Activated naive CD8-positive, alpha-beta T cell treated with anti-CD3 and anti-CD28 coated beads, Interleukin-2, amount 50 U/mL, for 24 hours (primary cell): Measurements from ENCODE around the gene LCAT.

Experiments used
- ATAC-seq: fragments of 150-1000 bp; cut with Tn5 transposase; one replicate; pipeline ENCODE4 v1.10.0; 2021
- DNase-seq: peaks from one replicate; pipeline ENCODE4 v3.0.0; 2021
- H3K27ac Mint-ChIP-seq: one replicate; pipeline ENCODE4 v1.8.0; 2021; ENCODE audit warnings: mild to moderate bottlenecking, mixed read lengths
- H3K27me3 Mint-ChIP-seq: one replicate; pipeline ENCODE4 v1.8.0; 2021; ENCODE audit warnings: mixed read lengths
- H3K36me3 Mint-ChIP-seq: one replicate; pipeline ENCODE4 v1.8.0; 2021; ENCODE audit warnings: low read depth, mixed read lengths
- H3K4me1 Mint-ChIP-seq: one replicate; pipeline ENCODE4 v1.8.0; 2021; ENCODE audit warnings: mixed read lengths
- H3K4me3 Mint-ChIP-seq: one replicate; pipeline ENCODE4 v1.8.0; 2021; ENCODE audit warnings: mild to moderate bottlenecking, moderate library complexity, mixed read lengths
- H3K9me3 Mint-ChIP-seq: one replicate; pipeline ENCODE4 v1.8.0; 2021; ENCODE audit warnings: mixed read lengths

Gene LCAT, protein sequence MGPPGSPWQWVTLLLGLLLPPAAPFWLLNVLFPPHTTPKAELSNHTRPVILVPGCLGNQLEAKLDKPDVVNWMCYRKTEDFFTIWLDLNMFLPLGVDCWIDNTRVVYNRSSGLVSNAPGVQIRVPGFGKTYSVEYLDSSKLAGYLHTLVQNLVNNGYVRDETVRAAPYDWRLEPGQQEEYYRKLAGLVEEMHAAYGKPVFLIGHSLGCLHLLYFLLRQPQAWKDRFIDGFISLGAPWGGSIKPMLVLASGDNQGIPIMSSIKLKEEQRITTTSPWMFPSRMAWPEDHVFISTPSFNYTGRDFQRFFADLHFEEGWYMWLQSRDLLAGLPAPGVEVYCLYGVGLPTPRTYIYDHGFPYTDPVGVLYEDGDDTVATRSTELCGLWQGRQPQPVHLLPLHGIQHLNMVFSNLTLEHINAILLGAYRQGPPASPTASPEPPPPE

DNA sequence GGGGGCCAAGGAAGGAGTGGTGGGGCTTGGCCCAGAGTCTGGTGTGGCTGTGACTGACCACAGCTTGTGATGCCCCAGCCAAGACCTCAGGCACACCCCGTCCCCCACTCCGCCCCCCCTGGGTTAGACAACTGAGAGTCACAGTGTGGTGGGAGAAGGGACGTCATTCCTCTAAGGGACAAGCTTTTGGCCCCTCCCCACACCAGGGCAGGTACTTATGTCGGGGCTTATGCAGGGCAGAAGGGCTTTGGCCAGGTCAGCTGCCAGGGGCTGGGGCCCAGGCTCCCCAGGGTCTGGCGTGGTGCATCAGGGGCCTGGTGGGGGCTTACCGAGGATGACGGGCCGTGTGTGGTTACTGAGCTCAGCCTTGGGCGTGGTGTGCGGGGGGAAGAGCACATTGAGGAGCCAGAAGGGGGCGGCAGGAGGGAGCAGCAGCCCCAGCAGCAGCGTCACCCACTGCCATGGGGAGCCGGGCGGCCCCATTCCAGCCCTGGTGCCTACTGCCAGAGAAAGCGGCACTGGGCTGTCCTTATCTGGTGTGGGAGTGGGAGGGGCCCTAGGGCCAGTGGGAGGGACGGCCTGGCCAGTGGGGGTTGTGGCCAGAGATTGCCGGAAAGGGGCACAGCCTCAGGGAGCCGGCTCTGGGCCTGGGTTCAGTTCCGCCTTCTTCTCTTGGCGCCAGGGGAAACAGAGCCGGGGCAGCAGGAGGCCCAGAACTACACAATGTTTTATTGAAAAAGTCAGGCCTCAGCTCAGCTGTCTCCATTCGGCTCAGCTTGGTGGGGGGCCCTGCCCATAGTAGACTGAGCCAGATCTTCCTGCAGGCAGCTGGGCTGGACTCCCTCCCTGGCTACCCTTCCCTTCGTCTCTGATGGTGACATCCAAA lies at the start of gene LCAT:
LCAT (minus strand) TSS at position 502 of the 886 bp plus-strand sequence; CDS start at position 483, 19 bp downstream.
- no peaks in the 10 kb centered on the region for H3K9me3 Mint-ChIP-seq
- no peak within 1 kb of the TSS for H3K4me3 Mint-ChIP-seq
- peaks cover 24% of the 10 kb centered on the region for H3K4me1 Mint-ChIP-seq
- no peak for ATAC-seq
- no peaks in the 10 kb centered on the region for H3K27me3 Mint-ChIP-seq
- no peak for DNase-seq
- no peak within 1 kb of the TSS for H3K27ac Mint-ChIP-seq
- H3K36me3 Mint-ChIP-seq = peaks cover 2% of the 10 kb centered on the region

DNA sequence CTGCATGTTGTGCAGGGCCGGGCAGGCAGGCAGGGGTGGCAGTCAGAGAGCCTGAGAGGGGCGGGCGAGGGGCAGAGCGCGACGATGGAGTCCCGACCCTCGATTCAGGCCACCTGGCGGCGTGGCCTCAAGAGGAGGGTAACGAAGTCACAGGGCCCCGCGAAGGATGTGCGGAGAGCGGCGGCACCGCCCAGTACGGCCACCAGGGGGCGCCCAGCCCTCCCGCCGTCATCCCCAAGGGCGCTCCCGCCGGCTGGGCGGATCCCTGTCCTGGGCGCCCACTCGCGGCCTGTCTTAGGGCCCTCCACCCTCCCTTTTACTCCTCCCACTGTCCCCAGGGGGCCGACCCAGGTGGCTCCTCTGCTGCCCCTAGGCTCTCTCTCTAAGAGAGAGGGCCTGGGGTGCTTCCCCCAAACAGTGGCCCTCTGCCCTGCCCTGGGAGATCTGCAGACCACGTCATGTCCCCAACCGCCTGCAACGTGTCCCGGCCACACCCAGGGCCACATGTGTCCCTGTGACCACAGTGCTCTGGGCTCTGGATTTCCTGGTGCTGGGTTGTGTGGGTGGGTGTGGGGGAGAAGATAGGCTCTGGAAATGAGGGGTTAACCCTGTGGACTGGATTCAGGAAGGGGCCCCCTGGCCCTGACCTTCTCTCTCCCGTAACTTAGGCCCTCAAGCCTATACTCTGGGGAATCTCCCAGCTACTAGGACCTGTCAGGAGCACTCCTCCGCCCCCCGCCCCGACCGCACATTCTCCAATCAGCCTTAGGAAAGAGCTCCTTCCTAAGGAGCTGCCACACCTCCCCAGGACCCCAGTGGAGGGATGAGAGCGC lies 49.5 kb upstream of the LCAT start:
- Mint-ChIP-seq H3K36me3 (no peaks in the 10 kb centered on the region), H3K27ac (peak overlapping the region; percentile 89), H3K4me3 (peak overlapping the region; percentile 66), H3K27me3 (no peaks in the 10 kb centered on the region), H3K9me3 (no peaks in the 10 kb centered on the region), H3K4me1 (peaks cover 44% of the 10 kb centered on the region)
- ATAC-seq = peak; percentile 86
- peak; percentile 90 for DNase-seq

DNA sequence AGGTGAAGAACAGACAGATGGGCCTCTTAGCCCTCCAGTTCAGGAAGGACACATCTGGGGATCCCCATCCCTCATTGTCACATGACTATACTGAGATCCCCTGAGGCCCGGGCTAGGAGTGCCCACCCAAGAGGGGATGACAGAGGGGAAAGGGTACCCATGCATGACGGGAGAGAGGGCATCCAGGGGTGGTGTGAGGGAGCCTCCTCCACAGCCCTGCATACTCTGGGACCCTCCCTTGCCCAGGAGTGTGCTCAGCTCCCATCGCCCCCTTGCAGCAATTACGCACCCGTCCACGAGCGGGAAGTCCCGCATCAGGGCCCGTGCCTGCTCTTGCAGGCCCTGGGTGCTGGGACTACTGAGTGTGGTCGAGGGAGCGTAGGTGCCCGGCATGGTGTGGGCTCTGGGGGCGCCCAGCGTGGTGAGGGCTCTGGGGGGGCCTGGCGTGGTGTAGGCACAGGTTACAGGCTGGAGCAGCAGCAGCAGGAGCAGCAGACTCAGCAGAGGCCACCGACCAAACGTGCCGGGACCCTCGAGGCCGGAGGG lies 48.8 kb upstream of the LCAT start:
- H3K27ac Mint-ChIP-seq = no peak overlapping the region
- ATAC-seq = no peak
- no peaks in the 10 kb centered on the region for H3K27me3 Mint-ChIP-seq
- H3K9me3 Mint-ChIP-seq = no peaks in the 10 kb centered on the region
- no peak overlapping the region for H3K4me3 Mint-ChIP-seq
- H3K36me3 Mint-ChIP-seq = no peaks in the 10 kb centered on the region
- H3K4me1 Mint-ChIP-seq = peaks cover 41% of the 10 kb centered on the region
- no peak for DNase-seq

DNA sequence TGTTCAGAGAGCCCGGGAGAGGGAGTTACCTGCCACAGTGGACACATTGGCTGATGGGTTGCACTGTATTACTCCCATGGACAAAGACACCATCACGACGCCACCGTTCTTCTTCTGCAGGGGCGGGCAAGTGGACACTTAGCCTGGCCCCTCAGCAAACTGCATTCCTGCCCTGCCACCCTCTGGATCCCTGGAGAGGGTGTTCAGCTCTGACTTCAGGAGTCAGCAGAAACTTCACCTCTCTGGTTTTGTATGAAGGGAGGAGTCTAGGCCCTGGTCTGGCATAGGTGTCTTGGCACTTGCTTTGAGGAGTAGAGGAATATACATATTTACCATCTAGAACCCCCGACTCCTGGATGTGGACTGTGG lies 46.1 kb upstream of the LCAT start:
- Mint-ChIP-seq H3K27ac (peak overlapping the region; percentile 1), H3K4me3 (no peak overlapping the region), H3K36me3 (no peaks in the 10 kb centered on the region), H3K27me3 (no peaks in the 10 kb centered on the region), H3K9me3 (no peaks in the 10 kb centered on the region), H3K4me1 (peaks cover 25% of the 10 kb centered on the region)
- DNase-seq = no peak
- no peak for ATAC-seq

DNA sequence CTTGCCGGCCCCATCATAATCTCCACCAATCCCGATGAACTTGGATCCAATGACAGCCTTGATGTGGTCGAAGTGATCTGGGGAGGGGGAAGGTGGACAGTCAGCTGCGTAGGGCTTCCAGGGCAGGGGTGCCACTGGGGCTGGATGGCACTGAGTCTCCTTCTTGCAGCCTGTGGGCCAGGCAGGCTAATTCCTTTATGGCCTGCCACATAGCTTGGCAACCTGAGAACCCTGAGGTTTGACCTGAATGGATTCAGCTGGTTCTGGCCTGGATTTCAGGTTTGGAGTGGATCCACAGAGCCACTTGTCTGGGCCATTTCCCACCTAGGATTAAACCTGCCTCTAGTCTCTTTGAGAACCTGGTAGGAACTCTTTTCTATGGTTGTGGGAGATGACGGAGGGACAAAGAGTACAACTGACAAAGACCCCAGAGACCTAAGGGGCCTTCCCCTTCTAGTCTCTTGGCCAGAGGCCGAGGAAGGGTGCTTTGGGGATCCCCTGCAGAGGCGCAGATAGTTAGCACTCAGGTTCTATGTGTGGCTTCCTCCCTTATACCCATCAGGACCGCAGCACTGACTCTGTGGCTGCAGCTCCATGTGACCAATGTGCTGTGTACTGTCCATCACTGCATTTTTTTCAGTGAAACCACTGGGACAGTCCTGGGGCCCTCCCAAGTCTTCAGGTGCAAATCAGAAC lies 45.5 kb upstream of the LCAT start:
- DNase-seq (no peak), ATAC-seq (no peak)
- Mint-ChIP-seq H3K4me1 (peaks cover 27% of the 10 kb centered on the region), H3K36me3 (no peaks in the 10 kb centered on the region), H3K27ac (no peak overlapping the region), H3K9me3 (no peaks in the 10 kb centered on the region), H3K27me3 (no peaks in the 10 kb centered on the region), H3K4me3 (no peak overlapping the region)

DNA sequence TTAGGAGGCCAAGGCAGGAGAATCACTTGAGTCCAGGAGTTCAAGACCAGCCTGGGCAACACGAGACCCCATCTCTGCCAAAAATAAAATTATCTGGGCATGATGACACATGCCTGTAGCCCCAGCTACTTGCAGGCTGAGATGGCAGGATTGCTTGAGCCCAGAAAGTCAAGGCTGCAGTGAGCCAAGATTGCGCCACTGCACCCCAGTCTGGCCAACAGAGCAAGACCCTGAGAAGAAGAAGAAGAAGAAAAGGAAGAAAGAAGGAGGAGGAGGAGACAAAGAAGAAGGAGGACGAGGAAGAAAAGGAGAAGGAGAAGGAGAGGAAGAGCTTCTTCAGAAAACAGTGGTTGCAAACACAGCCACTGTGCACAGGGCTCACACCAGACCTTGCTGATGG lies 44.8 kb upstream of the LCAT start:
- Mint-ChIP-seq H3K9me3 (no peaks in the 10 kb centered on the region), H3K27me3 (no peaks in the 10 kb centered on the region), H3K4me3 (no peak overlapping the region), H3K36me3 (no peaks in the 10 kb centered on the region), H3K4me1 (peaks cover 30% of the 10 kb centered on the region), H3K27ac (peak overlapping the region; percentile 74)
- no peak for DNase-seq
- no peak for ATAC-seq

DNA sequence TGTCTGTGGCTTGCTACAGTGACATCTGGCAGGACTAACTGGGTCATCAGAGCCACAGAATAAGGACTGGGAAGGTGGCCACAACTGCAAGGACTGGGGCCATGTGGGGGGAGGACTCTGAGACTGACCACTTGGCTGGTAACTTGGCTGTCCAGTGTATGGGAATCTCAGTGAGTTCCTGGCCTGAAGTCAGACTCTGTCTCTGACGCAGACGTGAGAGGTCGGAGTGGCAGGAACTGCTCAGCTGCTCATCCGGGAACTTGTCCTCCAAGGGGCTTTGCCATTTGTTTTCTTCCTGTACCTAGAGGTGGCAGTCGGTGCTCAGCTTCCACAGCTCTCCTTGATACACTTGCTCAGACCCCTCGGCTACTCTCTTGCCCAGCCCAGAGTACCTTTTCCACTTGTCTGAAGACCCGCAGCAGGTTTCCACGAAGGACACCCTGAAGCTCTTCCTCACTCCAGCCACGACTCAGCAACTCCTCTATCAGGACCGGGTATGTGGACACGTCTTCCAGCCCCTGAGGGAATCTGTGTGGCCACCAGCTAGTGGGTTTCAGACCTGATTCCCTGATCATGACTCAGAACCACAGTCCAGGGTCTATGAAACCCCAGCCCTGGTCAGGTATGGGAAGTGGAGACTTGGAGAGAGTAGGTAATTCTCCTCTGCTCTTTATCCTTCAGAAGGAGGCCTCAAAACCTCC lies 43.7 kb upstream of the LCAT start:
- Mint-ChIP-seq H3K4me3 (no peak overlapping the region), H3K27me3 (no peaks in the 10 kb centered on the region)
- no peak for ATAC-seq

DNA sequence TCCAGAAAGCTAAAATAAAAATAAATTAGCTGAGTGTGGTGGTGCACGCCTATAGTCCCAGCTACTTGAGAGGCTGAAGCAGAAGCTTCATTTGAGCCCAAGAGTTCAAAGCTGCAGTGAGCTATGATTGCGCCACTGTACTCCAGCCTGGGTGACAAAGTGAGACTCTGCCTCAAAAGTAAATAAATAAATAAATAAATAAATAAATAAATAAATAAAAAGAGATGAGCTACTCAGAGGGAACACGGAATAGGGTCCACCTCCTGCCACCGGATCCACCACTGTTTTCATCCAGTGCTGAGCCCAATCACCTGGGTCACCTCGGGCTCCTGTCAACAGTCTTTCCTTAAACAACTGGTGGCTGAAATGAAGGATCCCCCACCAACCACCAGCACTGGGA lies 43.0 kb upstream of the LCAT start:
- Mint-ChIP-seq H3K4me1 (peaks cover 26% of the 10 kb centered on the region), H3K36me3 (no peaks in the 10 kb centered on the region), H3K27me3 (no peaks in the 10 kb centered on the region), H3K4me3 (no peak overlapping the region), H3K27ac (no peak overlapping the region), H3K9me3 (no peaks in the 10 kb centered on the region)
- DNase-seq (no peak), ATAC-seq (no peak)

More for the DNA sequence above, 43.7 kb upstream of the LCAT start:
- Mint-ChIP-seq H3K27ac (no peak overlapping the region), H3K9me3 (no peaks in the 10 kb centered on the region), H3K36me3 (no peaks in the 10 kb centered on the region), H3K4me1 (peaks cover 30% of the 10 kb centered on the region)
- no peak for DNase-seq

GRCh38 chr16:67982011-67982696 lies 38.2 kb upstream of the LCAT start:
- Mint-ChIP-seq H3K9me3 (no peaks in the 10 kb centered on the region), H3K36me3 (no peaks in the 10 kb centered on the region), H3K4me3 (no peak overlapping the region), H3K27me3 (no peaks in the 10 kb centered on the region), H3K27ac (no peak overlapping the region), H3K4me1 (peaks cover 28% of the 10 kb centered on the region)
- DNase-seq (no peak), ATAC-seq (no peak)

- DNase-seq (no peak), ATAC-seq (no peak)
- Mint-ChIP-seq H3K27me3 (no peaks in the 10 kb centered on the region), H3K4me1 (peaks cover 25% of the 10 kb centered on the region), H3K4me3 (no peak within 1 kb of the TSS), H3K27ac (no peak within 1 kb of the TSS), H3K36me3 (no peaks in the 10 kb centered on the region), H3K9me3 (no peaks in the 10 kb centered on the region)
These were observed 36.2 kb upstream of the LCAT start, which contains the start of gene DPEP3 for GRCh38 chr16:67979955-67980678. DPEP3 (minus strand) TSS chr16:67980499; CDS start chr16:67980380, 119 bp downstream.

- DNase-seq (no peak), ATAC-seq (no peak)
- H3K36me3 Mint-ChIP-seq = no peaks in the 10 kb centered on the region
- no peaks in the 10 kb centered on the region for H3K9me3 Mint-ChIP-seq
- no peak overlapping the region for H3K4me3 Mint-ChIP-seq
- H3K4me1 Mint-ChIP-seq = peaks cover 1% of the 10 kb centered on the region
- H3K27me3 Mint-ChIP-seq = no peaks in the 10 kb centered on the region
- no peak overlapping the region for H3K27ac Mint-ChIP-seq
These were observed 33.7 kb upstream of the LCAT start for GRCh38 chr16:67977469-67978227.

DNA sequence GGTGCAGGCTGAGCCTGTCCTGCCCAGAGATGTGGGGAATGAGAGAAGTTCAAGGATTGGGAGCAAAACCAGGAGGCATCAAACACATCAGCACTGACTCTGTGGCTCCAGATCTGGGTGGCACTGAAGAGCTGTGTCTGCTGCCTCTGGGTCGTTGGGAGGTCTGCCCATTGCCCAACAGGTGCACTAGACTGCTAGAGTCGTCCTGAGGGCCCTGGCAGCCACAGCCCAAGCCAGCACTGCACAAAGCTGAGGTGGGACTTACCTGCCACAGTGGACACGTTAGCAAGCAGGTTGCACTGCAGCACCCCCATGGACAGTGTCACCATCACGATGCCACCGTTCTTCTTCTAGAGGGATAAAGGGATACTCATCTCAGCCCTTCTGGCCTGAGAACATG lies 33.1 kb upstream of the LCAT start:
- H3K4me3 Mint-ChIP-seq = no peak overlapping the region
- ATAC-seq (no peak), DNase-seq (no peak)
- no peaks in the 10 kb centered on the region for H3K9me3 Mint-ChIP-seq
- H3K27ac Mint-ChIP-seq = no peak overlapping the region
- H3K36me3 Mint-ChIP-seq = no peaks in the 10 kb centered on the region
- no peaks in the 10 kb centered on the region for H3K27me3 Mint-ChIP-seq
- peaks cover 1% of the 10 kb centered on the region for H3K4me1 Mint-ChIP-seq
